Activated T-cell treated with anti-CD3 and anti-CD28 coated beads, Interleukin-2, amount 50 U/mL, for 48 hours (primary cell): Measurements from ENCODE around the gene NAP1L3.
A peak's percentile ranks its signal among the peaks of the same experiment; 100 is the strongest.

ENCODE experiments used
- DNase-seq, 2 experiments: peaks; one replicate each; pipeline ENCODE4 v3.0.0-alpha.2; 2020

Gene NAP1L3

GRCh38 chrX:93673056-93673868, at the start of gene NAP1L3:
Gene NAP1L3, minus strand, starts transcription at chrX:93673578. Its CDS starts 274 bp downstream, at chrX:93673304.
- DNase-seq = peak; percentile 74 to 80

DNA sequence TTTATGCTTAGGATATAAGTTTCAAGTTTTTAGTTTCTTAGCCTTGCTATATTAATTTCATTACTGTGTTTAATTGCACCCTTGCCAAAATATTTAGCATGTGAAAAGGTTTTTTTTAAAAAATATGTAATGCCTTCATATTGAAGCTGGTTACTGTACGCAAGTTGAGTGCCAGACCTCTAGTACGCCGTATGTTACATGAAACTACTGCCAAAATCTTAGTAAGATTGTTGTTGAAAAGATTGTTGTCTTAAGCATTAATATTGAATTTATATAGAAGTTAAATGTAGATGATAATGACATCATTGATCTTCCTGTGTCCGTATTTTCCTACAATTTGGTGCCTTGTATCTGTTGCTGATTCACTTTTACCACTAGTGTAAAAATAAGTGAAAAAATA, 37.7 kb upstream of the NAP1L3 start:
- no peak for DNase-seq

DNA sequence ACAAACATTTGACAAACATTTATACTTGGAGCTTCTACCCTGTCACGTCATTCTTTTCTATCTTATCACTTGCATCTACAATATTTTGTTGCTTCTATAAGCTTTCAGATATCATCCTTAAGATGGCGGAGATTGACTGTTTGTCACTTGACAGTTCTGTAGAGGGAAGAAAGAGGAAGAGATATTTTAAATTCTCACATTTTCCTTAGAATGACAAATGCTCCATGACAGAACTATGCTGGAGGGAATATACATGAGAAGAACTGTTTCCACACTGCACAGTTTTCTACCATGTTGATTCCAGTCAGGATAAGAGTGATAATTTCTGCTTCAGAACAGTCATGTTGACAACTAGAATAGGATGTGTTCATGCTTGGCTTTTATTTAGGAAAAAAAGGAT, 30.3 kb upstream of the NAP1L3 start:
- DNase-seq = no peak

- DNase-seq = no peak
These were observed 22.6 kb upstream of the NAP1L3 start for GRCh38 chrX:93695981-93696380.

DNA sequence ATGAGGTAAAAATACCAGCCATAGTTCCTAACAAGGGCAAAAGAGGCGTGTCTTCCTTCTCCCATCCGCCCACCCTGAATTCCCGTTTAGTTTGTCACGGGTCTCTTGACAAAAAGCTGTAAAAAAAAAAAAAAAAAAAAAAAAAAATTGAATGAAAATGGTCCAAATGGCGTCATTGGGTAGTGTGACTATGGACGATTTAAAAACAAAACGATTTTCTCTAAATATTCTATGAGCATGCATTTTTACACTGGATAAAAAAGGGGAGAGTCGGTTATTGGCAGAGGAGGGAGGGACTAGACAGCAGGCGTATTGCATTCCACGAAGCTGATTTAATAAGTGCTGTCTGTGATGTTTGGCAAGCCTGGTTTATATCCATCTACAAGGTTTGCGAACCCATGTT, 492 bp upstream of the NAP1L3 start, which contains the start of gene FAM133A:
Gene FAM133A (plus strand): TSS at position 338 of the 403 bp plus-strand sequence. CDS start 35,214 bp downstream, outside the sequence.
- DNase-seq = no peak

- DNase-seq = no peak
These were observed 12.8 kb downstream of the NAP1L3 start for GRCh38 chrX:93660575-93660974.

DNA sequence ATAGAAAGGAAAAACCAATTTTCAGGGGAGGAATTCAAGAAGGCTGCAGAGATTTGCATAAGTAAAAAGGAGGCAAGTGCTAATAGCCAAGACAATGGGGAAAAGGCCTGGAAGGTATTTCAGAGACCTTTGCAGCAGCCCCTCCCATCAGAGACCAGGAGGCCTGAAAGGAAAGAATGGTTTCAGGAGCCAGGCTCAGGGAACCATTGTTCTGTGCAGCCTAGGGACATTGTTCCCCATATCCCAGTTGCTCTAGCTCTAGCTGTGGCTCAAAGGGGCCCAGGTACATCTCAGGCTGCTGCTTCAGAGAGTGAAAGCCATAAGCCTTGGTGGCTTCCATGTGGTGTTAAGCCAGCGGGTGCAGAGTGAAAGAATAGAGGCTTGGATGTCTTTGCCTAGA, 24.0 kb downstream of the NAP1L3 start:
- DNase-seq = no peak

GRCh38 chrX:93637591-93637990, 35.8 kb downstream of the NAP1L3 start:
- DNase-seq = no peak
